ENCODE data around the gene STK32C.

- TF ChIP-seq CTCF (IDR thresholded peaks at IDR 0.05), result no peak
- no peak for TF ChIP-seq POLR2AphosphoS5 (IDR thresholded peaks at IDR 0.05)
- no peak for TF ChIP-seq POLR2A (IDR thresholded peaks at IDR 0.05)
These were observed 121.9 kb downstream of the STK32C start for GRCh38 chr10:132185601-132186487.

All from breast epithelium (tissue), 3 donors.